Spinal cord (tissue), 10 donors: ENCODE measurements around the gene CBX8. TPM values are rescaled to one million over a fixed set of nuclear protein-coding genes. Genes with fewer than 3 reads are reported as not detected.
A peak's percentile ranks its signal among the peaks of the same experiment; 100 is the strongest.

Source experiments
- DNase-seq, 6 donors: peaks; one replicate each; pipeline versions ENCODE4 v3.0.0 to v3.0.0-alpha.2; 2013 to 2015; ENCODE audit warnings: low spot score in 6 of 6, low read depth in 4 of 6
- H3K27ac ChIP-seq: one replicate; pipeline ENCODE4 v1.5.1; 2013; ENCODE audit warnings: low read depth, low read length, control low read depth
- H3K27me3 ChIP-seq: one replicate; pipeline ENCODE4 v1.6.1; 2013; ENCODE audit warnings: low read length; ENCODE audit not compliant: control insufficient read depth, insufficient read depth
- H3K36me3 ChIP-seq: one replicate; pipeline ENCODE4 v1.6.1; 2013; ENCODE audit warnings: low read length; ENCODE audit not compliant: control insufficient read depth, insufficient read depth
- H3K4me1 ChIP-seq: one replicate; pipeline ENCODE4 v1.6.1; 2013; ENCODE audit warnings: low read length; ENCODE audit not compliant: control insufficient read depth, insufficient read depth
- H3K4me3 ChIP-seq: one replicate; pipeline ENCODE4 v1.5.1; 2013; ENCODE audit warnings: low read depth, low read length, control low read depth
- H3K9me3 ChIP-seq: one replicate; pipeline ENCODE4 v1.6.1; 2013; ENCODE audit warnings: low read length; ENCODE audit not compliant: control insufficient read depth, insufficient read depth
- WGBS: methylation state at CpG from one replicate; pipeline ENCODE4 v1.1.5; 2013; ENCODE audit warnings: missing lambda C conversion rate; ENCODE audit not compliant: insufficient coverage; 5-methylcytosine and 5-hydroxymethylcytosine counted together
- polyA plus RNA-seq, 2 donors: library from polyadenylated mRNA; unstranded; fragments of 120-200 nt; gene quantifications; one replicate each; pipeline ENCODE4 v1.2.1, GENCODE V29; 2013; ENCODE audit not compliant: insufficient read length in 2 of 2
- total RNA-seq, 2 donors: library from RNA; depleted of rRNA in 1 of 2; stranded (reverse); fragments of 120-200 nt in 1 of 2; fragments of >200 nt in 1 of 2; gene quantifications; one replicate each; pipeline versions ENCODE4 v1.2.3 to v1.2.4, GENCODE V29; 2013 to 2014
- donor health status: healthy.

CBX8 gene
- total and polyA plus RNA-seq, 4 donors: 3.6 to 14.4 (median 11.5) TPM

GRCh38 chr17:79813297-79814126, 16.6 kb upstream of the CBX8 start:
- WGBS: under 1% methylated on average over 76 of the region's 89 CpGs
- Histone ChIP-seq H3K4me1 (peaks cover 56% of the 10 kb centered on the region), H3K27ac (no peak overlapping the region), H3K4me3 (no peak overlapping the region), H3K36me3 (no peaks in the 10 kb centered on the region), H3K9me3 (no peaks in the 10 kb centered on the region), H3K27me3 (peaks cover 72% of the 10 kb centered on the region)
- peak in 2 of 6 donors; percentile 84 to 85 for DNase-seq

- 6% methylated on average over 39 of the region's 72 CpGs for WGBS
- Histone ChIP-seq H3K4me3 (peak overlapping the region; percentile 29), H3K27ac (peak overlapping the region; percentile 22), H3K4me1 (peaks cover 56% of the 10 kb centered on the region), H3K27me3 (peaks cover 81% of the 10 kb centered on the region), H3K36me3 (no peaks in the 10 kb centered on the region), H3K9me3 (no peaks in the 10 kb centered on the region)
- DNase-seq: peak in 2 of 6 donors; percentile 61 to 80
Measured at GRCh38 chr17:79812353-79813258, 15.7 kb upstream of the CBX8 start.

GRCh38 chr17:79811868-79812352, 15.0 kb upstream of the CBX8 start:
- H3K27me3 ChIP-seq: peaks cover 85% of the 10 kb centered on the region
- H3K36me3 ChIP-seq: no peaks in the 10 kb centered on the region
- WGBS: 10% methylated on average over 13 of the region's 20 CpGs
- peak in 2 of 6 donors; percentile 58 to 67 for DNase-seq
- peak overlapping the region; percentile 22 for H3K27ac ChIP-seq
- H3K9me3 ChIP-seq: no peaks in the 10 kb centered on the region
- H3K4me3 ChIP-seq: peak overlapping the region; percentile 18
- H3K4me1 ChIP-seq: peaks cover 56% of the 10 kb centered on the region

GRCh38 chr17:79811011-79811867, 14.4 kb upstream of the CBX8 start:
- H3K27ac ChIP-seq: no peak overlapping the region

GRCh38 chr17:79810130-79811010, 13.5 kb upstream of the CBX8 start:
- Histone ChIP-seq H3K4me1 (peaks cover 53% of the 10 kb centered on the region), H3K4me3 (peak overlapping the region; percentile 48), H3K9me3 (no peaks in the 10 kb centered on the region), H3K27ac (peak overlapping the region; percentile 57), H3K27me3 (peaks cover 86% of the 10 kb centered on the region), H3K36me3 (no peaks in the 10 kb centered on the region)
- DNase-seq: peak in 4 of 6 donors; percentile 79 to 97 (median 88)
- WGBS: under 1% methylated on average over 48 of the region's 79 CpGs

More at GRCh38 chr17:79811011-79811867, 14.4 kb upstream of the CBX8 start:
- Histone ChIP-seq H3K4me3 (peak overlapping the region; percentile 18), H3K9me3 (no peaks in the 10 kb centered on the region), H3K4me1 (peaks cover 56% of the 10 kb centered on the region), H3K27me3 (peaks cover 85% of the 10 kb centered on the region), H3K36me3 (no peaks in the 10 kb centered on the region)
- DNase-seq: peak in 2 of 6 donors; percentile 79 to 87
- WGBS: under 1% methylated on average over 54 of the region's 66 CpGs

- H3K9me3 ChIP-seq: no peaks in the 10 kb centered on the region
- H3K27me3 ChIP-seq: peaks cover 86% of the 10 kb centered on the region
- H3K4me3 ChIP-seq: peak overlapping the region; percentile 31
- H3K27ac ChIP-seq: no peak overlapping the region
- H3K36me3 ChIP-seq: no peaks in the 10 kb centered on the region
- DNase-seq: no peak
- H3K4me1 ChIP-seq: peaks cover 50% of the 10 kb centered on the region
- WGBS: 3% methylated on average over 28 of the region's 40 CpGs
Measured at GRCh38 chr17:79809530-79810129, 12.8 kb upstream of the CBX8 start.

- WGBS: 31% methylated on average over 16 of the region's 20 CpGs
- Histone ChIP-seq H3K4me1 (peaks cover 48% of the 10 kb centered on the region), H3K9me3 (no peaks in the 10 kb centered on the region), H3K4me3 (no peak overlapping the region), H3K27me3 (peaks cover 87% of the 10 kb centered on the region), H3K27ac (no peak overlapping the region), H3K36me3 (no peaks in the 10 kb centered on the region)
- DNase-seq: peak in 2 of 6 donors; percentile 65 to 95
Measured at GRCh38 chr17:79808763-79809529, 12.1 kb upstream of the CBX8 start.
